Fibroblast of skin of right biceps (primary cell): Measurements from ENCODE around the gene SNX20.
A peak's percentile ranks its signal among the peaks of the same experiment; 100 is the strongest.

Experiments used
- DNase-seq: peaks from one replicate; pipeline ENCODE4 v3.0.0-alpha.2; 2013

Gene SNX20

GRCh38 chr16:50679676-50680555, 1.2 kb downstream of the SNX20 start:
- no peak for DNase-seq

GRCh38 chr16:50679266-50679665, 1.8 kb downstream of the SNX20 start:
- no peak for DNase-seq

- DNase-seq = no peak
Measured at GRCh38 chr16:50678531-50678930, 2.6 kb downstream of the SNX20 start.

DNA sequence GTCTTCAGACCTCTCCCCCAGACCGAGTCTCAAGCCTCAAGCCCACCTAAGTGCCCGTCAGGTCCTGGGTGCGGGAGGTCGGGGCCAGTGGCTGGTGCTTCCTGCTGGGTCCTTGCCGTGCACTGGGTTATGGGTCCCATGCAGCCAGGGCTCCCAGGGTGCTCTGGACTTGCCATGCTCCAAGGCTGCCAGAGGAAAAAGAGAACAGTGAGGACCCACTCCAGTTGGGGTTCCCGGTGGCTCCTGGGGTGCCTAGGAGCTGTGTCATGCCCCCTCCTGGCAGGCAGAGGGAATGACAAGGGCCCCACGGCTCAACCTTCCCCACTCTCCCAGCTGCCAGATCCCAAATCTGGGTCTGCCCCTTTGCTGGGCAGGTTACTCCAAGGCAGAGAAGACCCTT, 3.8 kb downstream of the SNX20 start:
- no peak for DNase-seq

DNA sequence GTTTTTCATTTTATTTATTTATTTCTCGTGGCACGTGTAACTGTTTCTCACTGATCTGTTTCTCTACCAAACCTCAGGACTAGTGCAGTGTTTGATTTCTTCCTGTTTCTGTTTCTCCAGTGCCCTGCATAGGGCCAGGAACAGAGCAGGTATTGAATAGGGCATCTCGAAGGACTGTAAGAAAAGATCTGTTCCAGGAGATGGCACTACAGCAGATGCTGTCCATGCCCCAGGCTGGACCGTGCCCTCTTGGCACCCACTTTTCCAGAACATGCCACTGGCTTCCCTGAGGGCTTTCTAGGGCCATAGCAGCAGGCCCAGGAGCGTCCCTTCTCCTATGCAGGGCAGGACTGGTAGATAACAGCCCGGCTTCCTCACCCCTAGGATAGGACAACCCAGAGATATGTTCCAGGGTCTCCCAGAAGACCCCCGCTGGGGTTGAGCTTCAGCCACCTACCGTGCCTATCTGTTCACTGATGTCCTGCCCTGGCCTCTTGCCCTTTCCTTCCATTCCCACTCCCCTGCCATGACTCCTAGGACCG, 4.4 kb downstream of the SNX20 start:
- no peak for DNase-seq

- no peak for DNase-seq
Measured at GRCh38 chr16:50675686-50676610, 5.2 kb downstream of the SNX20 start.

DNA sequence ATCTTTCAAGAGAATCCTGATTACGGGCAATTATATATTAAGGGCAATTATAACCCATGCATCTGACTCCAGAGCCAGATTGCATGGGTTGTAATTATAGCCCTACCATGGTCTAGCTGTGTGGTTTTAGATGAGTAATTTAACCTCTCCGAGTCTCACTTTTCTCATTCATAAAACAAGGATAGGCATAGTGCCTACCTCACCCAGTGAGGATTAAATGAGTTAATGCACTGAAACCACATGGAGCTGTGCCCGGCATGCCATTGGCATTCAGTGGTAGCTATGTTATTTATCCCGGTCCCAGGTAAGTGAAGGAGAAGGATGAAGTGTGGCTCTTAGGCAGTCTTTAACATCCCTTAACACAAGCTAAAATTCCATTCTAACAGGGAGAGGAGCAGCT, 6.3 kb downstream of the SNX20 start:
- no peak for DNase-seq

GRCh38 chr16:50673496-50674275, 7.4 kb downstream of the SNX20 start:
- DNase-seq = no peak

DNA sequence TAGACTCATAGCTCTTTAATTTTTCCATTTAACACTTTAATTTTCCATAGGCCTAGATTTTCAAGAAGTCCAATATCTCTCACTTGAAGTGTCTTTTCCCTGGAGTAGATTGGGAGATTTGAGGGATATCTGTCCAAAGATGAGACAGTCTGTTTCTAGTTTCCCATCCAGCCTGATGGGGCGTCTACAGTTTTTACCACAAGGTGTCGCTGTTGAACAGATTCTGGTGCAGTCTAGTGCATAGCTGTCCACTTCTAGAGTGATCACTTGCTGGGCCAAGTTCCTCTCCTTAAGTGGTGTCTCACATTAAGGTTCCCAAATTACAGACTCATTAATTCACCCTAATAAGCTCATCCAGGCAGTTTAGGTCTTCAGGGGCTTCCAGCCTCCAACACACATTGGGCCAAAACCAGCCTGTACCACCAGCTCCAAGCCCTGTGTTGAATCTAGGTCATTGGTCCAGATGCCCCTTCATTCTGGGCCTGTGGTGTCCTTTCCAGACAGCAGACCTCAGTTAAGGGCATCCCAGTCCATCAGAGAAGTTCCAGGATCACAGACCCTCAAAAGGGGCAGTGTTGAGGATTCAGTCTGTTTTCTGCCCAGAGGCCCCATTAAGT, 9.4 kb downstream of the SNX20 start:
- DNase-seq = peak; percentile 33

DNA sequence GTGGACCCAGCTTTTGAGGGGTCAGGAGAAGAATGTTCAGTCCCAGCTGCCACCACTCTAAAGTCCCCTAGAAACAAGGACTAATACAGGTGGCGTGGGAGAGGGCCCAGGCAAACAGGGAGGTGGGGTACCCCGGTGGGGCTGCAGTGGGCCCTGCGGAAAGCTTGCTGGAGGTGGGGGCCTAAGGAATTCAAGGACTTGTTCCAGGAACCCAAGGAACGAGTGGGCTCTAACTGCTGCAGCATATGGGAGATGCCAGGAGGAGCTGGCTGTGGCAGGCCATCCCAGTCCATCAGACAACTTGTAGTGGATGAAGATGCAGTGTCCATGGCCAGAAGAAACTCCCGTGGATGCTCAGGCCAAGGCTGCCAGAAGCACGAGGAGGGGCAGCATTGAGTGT, 10.6 kb downstream of the SNX20 start:
- no peak for DNase-seq

DNA sequence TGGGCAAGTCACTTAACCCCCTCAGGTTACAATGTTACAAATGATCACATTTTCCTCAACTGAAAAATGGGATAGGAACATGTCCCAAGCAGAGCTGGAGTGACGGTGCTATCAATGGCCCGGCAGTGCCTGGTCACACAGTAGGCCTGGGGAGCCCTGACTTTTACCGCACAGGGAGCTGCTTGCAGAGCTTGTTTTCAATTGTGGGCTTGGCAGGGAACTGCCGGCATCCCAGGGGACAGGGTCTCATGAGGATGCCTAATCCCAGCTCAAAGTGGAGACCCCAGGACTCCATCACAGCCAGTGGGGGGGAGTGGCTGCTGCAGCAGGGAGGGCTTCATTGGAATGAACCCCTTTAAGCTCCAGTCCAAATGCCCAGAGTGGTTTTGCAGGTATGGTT, 11.4 kb downstream of the SNX20 start:
- DNase-seq = no peak

GRCh38 chr16:50668368-50669008, 12.6 kb downstream of the SNX20 start:
- DNase-seq = no peak

DNA sequence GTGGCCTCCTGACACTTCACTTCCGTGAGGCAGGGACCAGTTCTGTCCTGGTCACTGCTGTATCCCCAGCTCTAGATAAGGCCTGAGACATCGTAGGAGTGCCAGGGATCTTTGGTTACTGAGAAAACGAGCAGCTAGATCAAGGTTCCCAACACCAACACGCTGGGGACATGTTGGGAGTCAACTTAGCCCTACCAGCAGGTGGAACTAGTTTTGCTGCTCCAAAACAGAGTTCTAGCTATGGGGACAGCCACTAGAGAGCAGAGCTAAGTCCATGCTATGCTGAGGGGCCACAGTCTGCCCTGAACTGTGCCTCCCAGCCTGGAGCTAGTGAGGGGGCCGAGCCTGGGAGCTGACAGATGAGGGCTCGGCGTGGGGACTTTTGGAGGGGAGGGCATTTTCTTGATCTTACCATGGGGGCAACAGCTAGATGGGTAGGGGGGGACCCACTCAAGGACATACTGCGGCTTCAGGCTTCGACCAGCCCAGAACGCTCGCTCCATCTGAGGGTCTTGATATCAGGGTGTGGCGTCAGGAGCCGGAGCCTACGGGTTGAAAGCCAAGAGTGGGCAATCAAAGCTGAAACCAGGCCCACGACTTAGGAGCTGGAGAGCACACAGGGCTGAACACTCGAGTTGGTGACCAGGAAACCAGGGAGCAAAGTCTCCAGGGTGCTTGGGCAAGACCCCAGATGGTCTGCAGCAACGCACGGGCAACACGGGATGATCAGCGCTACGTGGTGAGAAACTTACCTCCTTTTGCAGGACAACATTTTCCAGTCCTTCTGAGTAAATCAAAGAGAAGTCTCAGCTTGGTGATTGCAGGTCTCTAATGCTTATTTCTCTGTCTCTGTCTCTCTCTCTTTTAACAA, 13.4 kb downstream of the SNX20 start:
- DNase-seq = no peak

DNA sequence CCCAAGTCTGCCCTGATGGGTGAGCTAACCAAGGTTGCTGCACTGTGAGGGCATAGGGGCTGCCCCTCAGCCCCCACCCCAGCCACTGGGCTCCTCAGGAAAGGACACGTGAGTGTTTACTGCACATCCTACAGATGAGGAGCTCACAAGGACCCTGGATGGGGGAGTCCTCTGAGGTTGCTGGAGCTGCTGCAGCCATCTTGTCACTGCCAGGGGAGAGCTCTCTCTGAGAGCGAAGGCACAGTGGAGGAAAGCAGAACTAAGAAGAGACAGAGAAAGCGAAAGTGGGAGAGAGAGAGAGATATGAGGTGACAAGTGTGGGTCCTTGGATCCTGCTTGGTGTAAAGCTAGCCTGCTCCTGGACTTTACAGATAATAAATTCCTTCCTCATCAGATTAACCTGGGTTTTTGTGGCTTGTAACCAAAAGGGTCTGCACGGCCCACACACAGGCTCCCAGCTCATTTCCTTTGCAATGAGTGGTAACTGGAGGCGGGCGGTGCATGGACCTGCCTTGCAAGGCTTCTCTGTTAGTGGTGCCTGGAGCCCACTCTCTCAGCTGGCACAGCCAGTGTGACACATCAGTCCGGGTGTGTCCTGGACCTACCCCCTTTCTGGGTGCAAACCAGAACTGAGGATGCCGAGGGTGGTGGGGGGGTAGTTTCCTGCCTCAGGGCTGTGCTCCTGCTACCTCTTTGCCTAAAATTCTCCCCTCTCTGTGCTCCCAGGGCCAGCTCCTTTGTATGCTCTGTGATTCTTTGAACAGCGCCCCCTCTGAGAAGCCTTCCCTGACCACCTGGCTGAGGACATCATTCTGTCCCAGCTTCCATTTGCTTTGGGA, 14.2 kb downstream of the SNX20 start:
- no peak for DNase-seq

DNA sequence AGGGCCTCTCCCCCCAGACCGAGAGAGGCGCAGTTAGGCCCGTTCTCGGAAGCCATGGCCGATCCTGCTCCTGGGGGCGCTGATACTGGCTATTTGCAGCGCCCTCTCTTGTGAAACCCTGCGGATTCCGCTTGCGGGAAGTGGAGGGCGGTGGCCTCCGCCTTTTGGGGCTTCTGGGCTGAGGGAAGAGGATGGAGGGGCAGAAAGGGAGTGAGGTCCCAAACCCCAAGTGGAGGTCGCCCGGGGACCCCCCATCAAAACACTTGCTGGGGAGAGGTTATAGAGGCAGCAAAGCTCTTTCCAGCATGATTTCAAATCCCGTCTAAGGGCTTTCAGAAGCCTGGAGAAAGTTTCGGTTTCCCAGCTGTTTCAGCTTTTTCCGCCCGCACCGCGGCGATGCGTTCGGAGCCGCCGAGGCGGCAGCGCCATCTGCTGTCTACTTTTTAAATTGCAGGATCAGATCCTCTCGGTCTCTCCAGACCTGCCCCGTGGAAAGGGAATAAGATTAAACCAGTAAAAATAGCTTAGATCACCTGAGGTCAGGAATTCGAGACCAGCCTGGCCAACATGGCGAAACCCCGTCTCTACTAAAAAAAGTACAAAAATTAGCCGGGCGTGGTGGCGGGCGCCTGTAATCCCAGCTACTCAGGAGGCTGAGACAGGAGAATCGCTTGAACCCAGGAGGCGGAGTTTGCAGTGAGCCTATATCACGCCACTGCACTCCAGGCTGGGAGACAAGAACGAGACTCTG, 15.8 kb downstream of the SNX20 start:
- DNase-seq = peak; percentile 66

GRCh38 chr16:50664270-50664669, 16.8 kb downstream of the SNX20 start:
- DNase-seq = no peak

GRCh38 chr16:50662306-50662940, 18.7 kb downstream of the SNX20 start:
- no peak for DNase-seq

GRCh38 chr16:50659806-50660205, 21.3 kb downstream of the SNX20 start:
- no peak for DNase-seq

- no peak for DNase-seq
Measured at GRCh38 chr16:50657241-50657640, 23.9 kb downstream of the SNX20 start.
